MCF 10A (cell line): ENCODE data around the gene ATP6V1E1. TPM values are rescaled to one million over a fixed set of nuclear protein-coding genes. Genes with fewer than 3 reads are reported as not detected.

Experiments used
- BruUV-seq: library from RNA; stranded (reverse); fragments of 400-500 nt; replicated peaks from 2 replicates; lab custom pipeline; 2021; lab: Mats Ljungman, UMichigan
- CTCF ChIA-PET: fragments of 300-600 bp; sonication (Branson Sonifier 250); formaldehyde crosslinking; extraction: SDS; loops from one replicate; lab custom pipeline; 2021; ENCODE audit warnings: antibody characterized with exemption, inconsistent platforms; lab: Yijun Ruan, JAX
- POLR2A ChIA-PET: fragments of 300-600, 350-650 bp; sonication (Branson Sonifier 250); formaldehyde crosslinking; extraction: SDS; loops from one replicate; lab custom pipeline; 2020; ENCODE audit warnings: antibody characterized with exemption, inconsistent platforms; lab: Yijun Ruan, JAX
- DNase-seq: peaks from one replicate; pipeline ENCODE4 v3.0.0-alpha.2; 2018; ENCODE audit not compliant: unreplicated experiment
- H3K27ac Mint-ChIP-seq: one replicate; pipeline ENCODE4 v1.8.0; 2022; ENCODE audit warnings: mild to moderate bottlenecking, low read depth, mixed read lengths; ENCODE audit not compliant: unreplicated experiment
- H3K27me3 Mint-ChIP-seq: one replicate; pipeline ENCODE4 v1.8.0; 2022; ENCODE audit warnings: mixed read lengths; ENCODE audit not compliant: insufficient read depth, unreplicated experiment
- H3K36me3 Mint-ChIP-seq: one replicate; pipeline ENCODE4 v1.8.0; 2022; ENCODE audit warnings: mild to moderate bottlenecking, moderate library complexity, mixed read lengths; ENCODE audit not compliant: insufficient read depth, unreplicated experiment
- H3K4me1 Mint-ChIP-seq: one replicate; pipeline ENCODE4 v1.8.0; 2022; ENCODE audit warnings: mixed read lengths; ENCODE audit not compliant: insufficient read depth, unreplicated experiment
- H3K4me3 Mint-ChIP-seq: one replicate; pipeline ENCODE4 v1.8.0; 2022; ENCODE audit warnings: mild to moderate bottlenecking, moderate library complexity, mixed read lengths; ENCODE audit not compliant: unreplicated experiment
- H3K9me3 Mint-ChIP-seq: one replicate; pipeline ENCODE4 v1.8.0; 2022; ENCODE audit warnings: mixed read lengths; ENCODE audit not compliant: unreplicated experiment
- CTCF ChIP-seq: fragments of 200-600 bp; IDR thresholded peaks from one replicate; pipeline ENCODE4 v1.8.0; 2022; ENCODE audit warnings: antibody characterized with exemption, mild to moderate bottlenecking; ENCODE audit not compliant: unreplicated experiment
- intact Hi-C: fragments of 100-400 bp; cut with micrococcal nuclease; formaldehyde crosslinking; loops from 2 replicates; pipeline ENCODE4 v1.14.1; 2022
- total RNA-seq: library from RNA; stranded (reverse); gene quantifications from 2 replicates; pipeline ENCODE4 v1.2.3, GENCODE V29; 2022

The ATP6V1E1 gene
- total RNA-seq, 1 experiment from 2014 or later: 86.4 TPM

- POLR2A ChIA-PET: interaction anchor here (1.1 kb wide), 1 partner anchor 9 kb away, joined by 3 read pairs; no protein-coding TSS in a partner anchor
- no peaks in the 10 kb centered on the region for H3K9me3 Mint-ChIP-seq
- BruUV-seq: no TSS peak
- intact Hi-C loops: no loop called here
- CTCF ChIA-PET: interaction anchor here (0.6 to 1.0 kb wide), 2 partner anchors 9 to 41 kb away, joined by 3 to 5 read pairs; no protein-coding TSS in a partner anchor
- H3K27me3 Mint-ChIP-seq: no peaks in the 10 kb centered on the region
- H3K27ac Mint-ChIP-seq: no peak overlapping the region
- H3K4me1 Mint-ChIP-seq: no peaks in the 10 kb centered on the region
- no peak overlapping the region for H3K4me3 Mint-ChIP-seq
- peaks cover 4% of the 10 kb centered on the region for H3K36me3 Mint-ChIP-seq
- no peak for DNase-seq
- TF ChIP-seq CTCF: no peak
Observed at GRCh38 chr22:17549183-17549582, 79.4 kb downstream of the ATP6V1E1 start.

- ChIA-PET CTCF (interaction anchor here (1.0 kb wide), 1 partner anchor 10 kb away, joined by 5 read pairs; no protein-coding TSS in a partner anchor), POLR2A (no interaction called here)
- peaks cover 4% of the 10 kb centered on the region for H3K36me3 Mint-ChIP-seq
- DNase-seq: no peak
- no peaks in the 10 kb centered on the region for H3K9me3 Mint-ChIP-seq
- H3K4me1 Mint-ChIP-seq: no peaks in the 10 kb centered on the region
- H3K27me3 Mint-ChIP-seq: no peaks in the 10 kb centered on the region
- intact Hi-C loops: no loop called here
- no peak overlapping the region for H3K27ac Mint-ChIP-seq
- no peak for TF ChIP-seq CTCF
- no peak overlapping the region for H3K4me3 Mint-ChIP-seq
- BruUV-seq: no TSS peak
Observed at GRCh38 chr22:17548756-17549035, 79.9 kb downstream of the ATP6V1E1 start.

DNA sequence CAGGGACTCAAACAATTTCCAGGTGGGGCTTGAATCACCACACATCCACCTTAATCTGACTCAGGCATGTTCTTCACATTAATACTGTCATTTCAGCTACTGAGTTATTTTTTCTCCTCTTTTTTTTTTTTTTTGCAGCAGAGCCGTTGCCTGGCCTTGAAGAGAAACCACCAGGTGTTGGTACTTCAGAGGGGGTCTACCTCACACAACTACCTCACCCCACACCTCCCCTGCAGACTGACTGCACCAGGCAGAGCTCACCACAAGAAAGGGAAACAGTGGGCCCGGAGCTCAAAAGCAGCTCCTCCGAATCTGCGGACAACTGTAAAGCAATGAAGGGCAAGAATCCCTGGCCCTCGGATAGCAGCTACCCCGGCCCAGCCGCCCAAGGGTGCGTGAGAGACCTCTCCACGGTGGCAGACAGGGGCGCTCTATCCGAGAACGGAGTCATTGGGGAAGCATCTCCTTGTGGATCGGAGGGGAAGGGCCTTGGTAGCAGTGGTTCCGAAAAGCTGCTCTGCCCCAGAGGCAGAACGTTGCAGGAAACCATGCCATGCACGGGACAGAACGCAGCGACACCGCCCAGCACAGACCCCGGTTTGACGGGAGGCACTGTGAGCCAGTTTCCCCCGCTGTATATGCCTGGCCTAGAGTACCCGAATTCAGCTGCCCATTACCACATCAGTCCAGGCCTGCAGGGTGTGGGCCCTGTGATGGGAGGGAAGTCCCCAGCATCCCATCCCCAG, 80.4 kb downstream of the ATP6V1E1 start:
- BruUV-seq: no TSS peak
- ChIA-PET CTCF (interaction anchor here (1.0 to 1.3 kb wide), 2 partner anchors 10 kb away, joined by 5 read pairs; no protein-coding TSS in a partner anchor), POLR2A (no interaction called here)
- DNase-seq: no peak
- H3K9me3 Mint-ChIP-seq: no peaks in the 10 kb centered on the region
- intact Hi-C loops: no loop called here
- H3K27me3 Mint-ChIP-seq: no peaks in the 10 kb centered on the region
- peaks cover 4% of the 10 kb centered on the region for H3K36me3 Mint-ChIP-seq
- TF ChIP-seq CTCF: no peak
- no peak overlapping the region for H3K27ac Mint-ChIP-seq
- H3K4me3 Mint-ChIP-seq: no peak overlapping the region
- no peaks in the 10 kb centered on the region for H3K4me1 Mint-ChIP-seq

GRCh38 chr22:17542452-17542851, 86.1 kb downstream of the ATP6V1E1 start:
- H3K4me3 Mint-ChIP-seq: no peak overlapping the region
- H3K27ac Mint-ChIP-seq: no peak overlapping the region
- no peaks in the 10 kb centered on the region for H3K9me3 Mint-ChIP-seq
- intact Hi-C loops: no loop called here
- ChIA-PET CTCF (interaction anchor here (0.6 to 1.1 kb wide), 2 partner anchors 371 to 606 kb away, joined by 3 read pairs; no protein-coding TSS in a partner anchor), POLR2A (no interaction called here)
- H3K27me3 Mint-ChIP-seq: no peaks in the 10 kb centered on the region
- H3K4me1 Mint-ChIP-seq: peaks cover under 1% of the 10 kb centered on the region
- no peak for DNase-seq
- TF ChIP-seq CTCF: no peak
- BruUV-seq: no TSS peak
- H3K36me3 Mint-ChIP-seq: no peaks in the 10 kb centered on the region

Other genes with a start within 250 kb of the ATP6V1E1 start
- gene SLC25A18, start 65.3 kb downstream of the ATP6V1E1 start, total RNA-seq: 0.15 and 0.35 TPM in 2 replicates
- 53.6 and 75.1 TPM in 2 replicates for gene BCL2L13, start 10.0 kb upstream of the ATP6V1E1 start, total RNA-seq
- 21.5 and 25.0 TPM in 2 replicates for gene BID, start 145.7 kb upstream of the ATP6V1E1 start, total RNA-seq